CD14-positive monocyte (primary cell): ENCODE results near the gene KCNMA1. TPM values are rescaled to one million over a fixed set of nuclear protein-coding genes. Genes with fewer than 3 reads are reported as not detected.
A peak's percentile ranks its signal among the peaks of the same experiment; 100 is the strongest.

Source experiments
- DNase-seq, 3 donors: peaks; one replicate each; pipeline ENCODE4 v3.0.0-alpha.2; 2011 to 2022
- H2AFZ ChIP-seq: 2 replicates; pipeline ENCODE4 v1.6.0; 2012; ENCODE audit warnings: mild to moderate bottlenecking, low read depth, low read length, inconsistent platforms; ENCODE audit not compliant: insufficient read depth, poor library complexity, severe bottlenecking
- H3K27ac ChIP-seq, 2 donors: 1 replicate in 1 of 2; 2 replicates in 1 of 2; pipeline ENCODE4 v1.5.1; 2012 to 2013; ENCODE audit warnings: low read length in 2 of 2, control low read depth in 1 of 2, inconsistent platforms in 1 of 2, low read depth in 1 of 2, mild to moderate bottlenecking in 1 of 2
- H3K27me3 ChIP-seq, 2 donors: one replicate each; pipeline versions ENCODE4 v1.6.0 to v1.6.1; 2011 to 2013; ENCODE audit warnings: low read length in 2 of 2; ENCODE audit not compliant: control insufficient read depth in 2 of 2, insufficient read depth in 2 of 2
- H3K36me3 ChIP-seq, 2 donors: replicated peaks in 1 of 2; 1 replicate in 1 of 2; 2 replicates in 1 of 2; pipeline versions ENCODE4 v1.5.1 to v1.6.1; 2012 to 2013; ENCODE audit warnings: low read length in 2 of 2, control low read depth in 1 of 2, inconsistent platforms in 1 of 2, mild to moderate bottlenecking in 1 of 2; ENCODE audit not compliant: insufficient read depth in 2 of 2, control insufficient read depth in 1 of 2
- H3K4me1 ChIP-seq, 2 donors: 1 replicate in 1 of 2; 2 replicates in 1 of 2; pipeline versions ENCODE4 v1.5.1 to v1.6.1; 2012 to 2013; ENCODE audit warnings: low read length in 2 of 2, control low read depth in 1 of 2, inconsistent platforms in 1 of 2, mild to moderate bottlenecking in 1 of 2, moderate library complexity in 1 of 2; ENCODE audit not compliant: insufficient read depth in 2 of 2, control insufficient read depth in 1 of 2
- H3K4me2 ChIP-seq: replicated peaks from 2 replicates; pipeline ENCODE3; 2012; ENCODE audit warnings: low read length, moderate library complexity, mild to moderate bottlenecking; ENCODE audit not compliant: poor library complexity, severe bottlenecking; ENCODE audit errors: extremely low read depth
- H3K4me3 ChIP-seq, 3 experiments: fragments of 200-600 bp in 1 of 3; sonication (generic) in 1 of 3; replicated peaks in 1 of 3; 1 replicate in 2 of 3; 2 replicates in 1 of 3; pipeline ENCODE4 v1.5.1; 2011 to 2013; ENCODE audit warnings: low read length in 3 of 3, mild to moderate bottlenecking in 3 of 3, control low read depth in 2 of 3, low read depth in 2 of 3, inconsistent platforms in 1 of 3, moderate library complexity in 1 of 3
- H3K79me2 ChIP-seq: 2 replicates; pipeline ENCODE4 v1.6.0; 2012; ENCODE audit warnings: mild to moderate bottlenecking, control low read depth, inconsistent platforms, low read length, moderate library complexity; ENCODE audit not compliant: insufficient read depth
- H3K9ac ChIP-seq: 2 replicates; pipeline ENCODE4 v1.6.0; 2017; ENCODE audit warnings: low read length, mild to moderate bottlenecking; ENCODE audit not compliant: insufficient read depth, poor library complexity, severe bottlenecking
- H3K9me3 ChIP-seq, 2 donors: replicated peaks in 1 of 2; 1 replicate in 1 of 2; 2 replicates in 1 of 2; pipeline versions ENCODE4 v1.5.1 to v1.6.1; 2012 to 2013; ENCODE audit warnings: low read length in 2 of 2, control low read depth in 1 of 2; ENCODE audit not compliant: control insufficient read depth in 1 of 2, insufficient read depth in 1 of 2
- H4K20me1 ChIP-seq: 2 replicates; pipeline ENCODE4 v1.6.0; 2012; ENCODE audit warnings: mild to moderate bottlenecking, low read length, control low read depth, moderate library complexity; ENCODE audit not compliant: insufficient read depth
- H3K27ac Mint-ChIP-seq, 7 donors: one replicate each; pipeline ENCODE4 v1.8.0; 2020; ENCODE audit warnings: mild to moderate bottlenecking in 7 of 7, mixed read lengths in 7 of 7, moderate library complexity in 6 of 7, inconsistent platforms in 2 of 7
- H3K27me3 Mint-ChIP-seq, 3 donors: one replicate each; pipeline ENCODE4 v1.8.0; 2021 to 2022; ENCODE audit warnings: low read depth in 3 of 3, mild to moderate bottlenecking in 3 of 3, mixed read lengths in 3 of 3, moderate library complexity in 3 of 3, inconsistent platforms in 1 of 3
- H3K36me3 Mint-ChIP-seq, 2 donors: one replicate each; pipeline ENCODE4 v1.8.0; 2020; ENCODE audit warnings: mixed read lengths in 2 of 2, inconsistent platforms in 1 of 2, mild to moderate bottlenecking in 1 of 2
- H3K4me1 Mint-ChIP-seq: one replicate; pipeline ENCODE4 v1.8.0; 2020; ENCODE audit warnings: mild to moderate bottlenecking, mixed read lengths
- H3K4me3 Mint-ChIP-seq, 2 donors: one replicate each; pipeline ENCODE4 v1.8.0; 2020; ENCODE audit warnings: mild to moderate bottlenecking in 2 of 2, mixed read lengths in 2 of 2, moderate library complexity in 1 of 2
- H3K9me3 Mint-ChIP-seq, 7 donors: one replicate each; pipeline ENCODE4 v1.8.0; 2020 to 2022; ENCODE audit warnings: mixed read lengths in 7 of 7, mild to moderate bottlenecking in 6 of 7, moderate library complexity in 6 of 7, inconsistent platforms in 2 of 7
- WGBS: methylation state at CpG from one replicate; pipeline ENCODE4 v1.1.5; 2013; ENCODE audit warnings: missing lambda C conversion rate; ENCODE audit not compliant: insufficient coverage; 5-methylcytosine and 5-hydroxymethylcytosine counted together
- intact Hi-C, 2 donors: fragments of 100-400 bp; cut with micrococcal nuclease; formaldehyde crosslinking; loops; one replicate each; pipeline versions ENCODE4 v1.15.0 to v1.15.1; 2023
- polyA plus RNA-seq, 3 donors: library from polyadenylated mRNA; depleted of rRNA in 1 of 3; unstranded in 2 of 3; stranded (reverse) in 1 of 3; fragments of 300-500 nt in 2 of 3; fragments of >200 nt in 1 of 3; fragmentation: Illumina TruSeq in 2 of 3; gene quantifications; 1 replicate in 2 of 3; 2 replicates in 1 of 3; pipeline ENCODE4 v1.2.3, GENCODE V29; 2012 to 2021
- TF ChIP-seq, protein P1 (sequence below): fragments of 200-600 bp; IDR thresholded peaks from one replicate; pipeline ENCODE4 v1.8.0; 2022; ENCODE audit warnings: antibody characterized with exemption, mild to moderate bottlenecking

Gene KCNMA1
- polyA plus RNA-seq, 3 donors, result 0.11 to 1.0 TPM; not detected in 1

DNA sequence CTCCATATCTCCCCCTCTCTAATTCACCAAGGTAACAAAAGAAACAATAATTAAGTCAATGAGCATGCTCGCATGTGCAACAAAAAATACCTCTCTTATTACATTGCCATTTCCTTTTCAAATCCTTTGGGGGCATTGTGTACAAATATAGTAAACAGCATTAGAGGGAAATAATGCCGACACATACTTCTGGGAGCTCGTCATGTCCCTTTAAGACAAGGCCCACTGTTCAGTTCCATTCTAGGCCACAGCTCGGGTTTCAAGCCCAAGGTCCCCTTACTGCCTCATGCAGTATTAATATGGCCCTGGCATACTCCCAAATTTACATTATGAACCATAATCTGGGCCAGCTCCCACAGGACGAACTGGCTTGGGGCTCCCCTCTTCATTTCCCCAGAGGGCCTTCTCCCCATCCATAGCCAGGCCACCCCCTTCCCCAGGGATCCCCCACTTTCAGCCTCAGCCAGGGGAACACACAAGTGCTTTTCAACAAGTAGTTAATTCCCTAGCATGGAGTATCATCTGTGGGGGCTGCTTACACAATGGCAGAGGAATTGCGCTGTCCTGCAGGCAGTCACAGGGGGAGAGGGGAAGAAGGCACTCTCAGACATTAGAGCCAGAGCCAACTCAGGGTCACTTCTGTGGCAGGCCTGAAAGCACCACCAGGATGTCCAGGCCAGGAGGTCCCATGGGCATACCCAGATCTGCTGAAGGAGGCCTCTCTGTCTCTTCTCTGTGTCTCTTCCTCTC lies 110.6 kb downstream of the KCNMA1 start:
- intact Hi-C loops, result no loop called here
- Mint-ChIP-seq H3K27me3 (peaks cover 7 to 9% (median 8%) of the 10 kb centered on the region in 3 donors), H3K4me1 (peaks cover 10% of the 10 kb centered on the region), H3K9me3 (peaks cover 0 to under 1% (median 0%) of the 10 kb centered on the region in 7 donors), H3K27ac (no peak overlapping the region), H3K36me3 (no peaks in the 10 kb centered on the region), H3K4me3 (peak overlapping the region in 1 of 2 donors; percentile 7)
- Histone ChIP-seq H3K4me1 (peaks cover 0 to 11% of the 10 kb centered on the region in 2 donors), H3K9me3 (no peaks in the 10 kb centered on the region), H3K36me3 (no peaks in the 10 kb centered on the region), H4K20me1 (no peaks in the 10 kb centered on the region), H3K4me2 (no peak overlapping the region), H3K27ac (no peak overlapping the region), H3K27me3 (no peaks in the 10 kb centered on the region), H2AFZ (no peak overlapping the region), H3K79me2 (no peaks in the 10 kb centered on the region), H3K9ac (no peak overlapping the region), H3K4me3 (no peak overlapping the region)
- WGBS, result 97% methylated on average over 3 of the region's 6 CpGs
- TF ChIP-seq, protein P1, sequence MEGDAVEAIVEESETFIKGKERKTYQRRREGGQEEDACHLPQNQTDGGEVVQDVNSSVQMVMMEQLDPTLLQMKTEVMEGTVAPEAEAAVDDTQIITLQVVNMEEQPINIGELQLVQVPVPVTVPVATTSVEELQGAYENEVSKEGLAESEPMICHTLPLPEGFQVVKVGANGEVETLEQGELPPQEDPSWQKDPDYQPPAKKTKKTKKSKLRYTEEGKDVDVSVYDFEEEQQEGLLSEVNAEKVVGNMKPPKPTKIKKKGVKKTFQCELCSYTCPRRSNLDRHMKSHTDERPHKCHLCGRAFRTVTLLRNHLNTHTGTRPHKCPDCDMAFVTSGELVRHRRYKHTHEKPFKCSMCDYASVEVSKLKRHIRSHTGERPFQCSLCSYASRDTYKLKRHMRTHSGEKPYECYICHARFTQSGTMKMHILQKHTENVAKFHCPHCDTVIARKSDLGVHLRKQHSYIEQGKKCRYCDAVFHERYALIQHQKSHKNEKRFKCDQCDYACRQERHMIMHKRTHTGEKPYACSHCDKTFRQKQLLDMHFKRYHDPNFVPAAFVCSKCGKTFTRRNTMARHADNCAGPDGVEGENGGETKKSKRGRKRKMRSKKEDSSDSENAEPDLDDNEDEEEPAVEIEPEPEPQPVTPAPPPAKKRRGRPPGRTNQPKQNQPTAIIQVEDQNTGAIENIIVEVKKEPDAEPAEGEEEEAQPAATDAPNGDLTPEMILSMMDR, result no peak
- no peak for DNase-seq

DNA sequence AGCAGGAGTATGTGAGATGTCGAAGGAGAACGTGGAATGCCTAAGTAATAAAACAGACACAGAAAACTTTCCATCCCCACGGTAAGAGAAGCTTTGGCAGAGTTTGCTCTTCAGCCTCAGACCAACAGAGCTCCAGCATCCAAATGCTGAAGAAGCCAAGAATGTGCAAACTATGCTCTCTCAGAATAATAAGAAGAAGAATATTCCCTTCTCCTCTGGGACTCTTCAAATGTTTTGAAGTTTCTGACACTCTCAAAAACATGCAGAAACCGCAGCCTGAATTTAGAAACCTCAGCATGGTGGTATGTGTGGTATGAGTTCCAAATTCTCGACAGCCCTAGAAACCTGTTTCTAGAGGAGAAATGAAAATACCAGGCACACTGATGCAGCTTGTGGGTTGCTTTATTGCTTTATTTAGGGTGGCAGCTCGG lies 113.3 kb downstream of the KCNMA1 start:
- H3K4me1 ChIP-seq, result no peaks in the 10 kb centered on the region
- no peaks in the 10 kb centered on the region for H3K9me3 ChIP-seq
- TF ChIP-seq, protein P1, result no peak
- no peak overlapping the region for H3K9ac ChIP-seq
- intact Hi-C loops, result no loop called here
- no peak overlapping the region for H3K27ac ChIP-seq
- Mint-ChIP-seq H3K4me1 (no peaks in the 10 kb centered on the region), H3K27me3 (peaks cover 4 to 11% (median 7%) of the 10 kb centered on the region in 3 donors), H3K36me3 (no peaks in the 10 kb centered on the region), H3K27ac (no peak overlapping the region), H3K4me3 (no peak overlapping the region), H3K9me3 (peaks cover 0 to 1% (median 0%) of the 10 kb centered on the region in 7 donors)
- no peaks in the 10 kb centered on the region for H3K36me3 ChIP-seq
- H4K20me1 ChIP-seq, result no peaks in the 10 kb centered on the region
- no CpG with 5 or more reads among the region's 6 CpGs for WGBS
- H3K4me3 ChIP-seq, result no peak overlapping the region
- H3K79me2 ChIP-seq, result no peaks in the 10 kb centered on the region
- no peak for DNase-seq
- H2AFZ ChIP-seq, result no peak overlapping the region
- no peak overlapping the region for H3K4me2 ChIP-seq
- no peaks in the 10 kb centered on the region for H3K27me3 ChIP-seq
